Measurements from ENCODE around the gene DLG5.

GRCh38 chr10:77798940-77799339, 127.6 kb downstream of the DLG5 start:
- TF ChIP-seq CTCF (IDR thresholded peaks at IDR 0.05), result no peak
- TF ChIP-seq EP300 (IDR thresholded peaks at IDR 0.05), result no peak
- no peak for TF ChIP-seq POLR2AphosphoS5 (IDR thresholded peaks at IDR 0.05)
- no peak for TF ChIP-seq POLR2A (IDR thresholded peaks at IDR 0.05)

All from gastroesophageal sphincter (tissue), 3 donors.